HG02763 (cell line): ENCODE results near the gene KLHL26.

Experiments
- ATAC-seq: cut with Tn5 transposase; IDR thresholded peaks from one replicate; pipeline ENCODE4 v1.9.1; 2021; ENCODE audit warnings: mild to moderate bottlenecking, moderate library complexity; ENCODE audit not compliant: unreplicated experiment

Gene KLHL26

GRCh38 chr19:18646535-18647370 is 9.9 kb downstream of the KLHL26 start:
- no peak for ATAC-seq

GRCh38 chr19:18647371-18647767 is 10.5 kb downstream of the KLHL26 start:
- no peak for ATAC-seq

- ATAC-seq: no peak
Measured at GRCh38 chr19:18647807-18648206, 11.0 kb downstream of the KLHL26 start.

- ATAC-seq: no peak
Measured at GRCh38 chr19:18648973-18649315, 12.1 kb downstream of the KLHL26 start.

GRCh38 chr19:18649371-18650020 is 12.7 kb downstream of the KLHL26 start:
- no peak for ATAC-seq

- no peak for ATAC-seq
Measured at GRCh38 chr19:18650021-18650390, 13.2 kb downstream of the KLHL26 start.

- ATAC-seq: no peak
Measured at GRCh38 chr19:18650468-18651041, 13.7 kb downstream of the KLHL26 start.

- ATAC-seq: no peak
Measured at GRCh38 chr19:18651300-18651699, 14.5 kb downstream of the KLHL26 start.

- ATAC-seq: no peak
Measured at GRCh38 chr19:18651733-18652132, 14.9 kb downstream of the KLHL26 start.

- no peak for ATAC-seq
Measured at GRCh38 chr19:18653853-18654252, 17.0 kb downstream of the KLHL26 start.

- ATAC-seq: no peak
Measured at GRCh38 chr19:18654469-18654868, 17.6 kb downstream of the KLHL26 start.

GRCh38 chr19:18655173-18655844 is 18.5 kb downstream of the KLHL26 start:
- no peak for ATAC-seq

GRCh38 chr19:18656337-18657086 is 19.7 kb downstream of the KLHL26 start:
- ATAC-seq: no peak

- ATAC-seq: no peak
Measured at GRCh38 chr19:18657590-18658365, 20.9 kb downstream of the KLHL26 start.

GRCh38 chr19:18658366-18658855 is 21.6 kb downstream of the KLHL26 start:
- ATAC-seq: no peak

GRCh38 chr19:18659281-18660050 is 22.6 kb downstream of the KLHL26 start:
- no peak for ATAC-seq

- no peak for ATAC-seq
Measured at GRCh38 chr19:18660051-18660910, 23.5 kb downstream of the KLHL26 start.

- ATAC-seq: no peak
Measured at GRCh38 chr19:18660939-18661670, 24.3 kb downstream of the KLHL26 start.
